HL-60 (cell line): ENCODE data around the gene PLXNA2.

Source experiments
- DNase-seq, 2 experiments: peaks; one replicate each; pipeline ENCODE4 v3.0.0-alpha.2; 2010 to 2020; ENCODE audit warnings: low read depth in 1 of 2, low spot score in 1 of 2
- H3K27ac ChIP-seq: fragments of 250-450 bp; sonication (Bioruptor Pico); replicated peaks from 2 replicates; pipeline ENCODE4 v1.5.1; 2020; ENCODE audit warnings: mild to moderate bottlenecking, moderate library complexity
- H3K27me3 ChIP-seq: fragments of 250-450 bp; sonication (Bioruptor Pico); 2 replicates; pipeline ENCODE4 v1.5.1; 2021; ENCODE audit warnings: mild to moderate bottlenecking, moderate library complexity; ENCODE audit not compliant: insufficient read depth, poor library complexity, severe bottlenecking
- H3K4me3 ChIP-seq: replicated peaks from 2 replicates; pipeline ENCODE4 v1.5.1; 2011; ENCODE audit warnings: mild to moderate bottlenecking, control low read depth, low read length; ENCODE audit not compliant: insufficient read depth
- GABPA ChIP-seq: IDR thresholded peaks from 2 replicates; pipeline ENCODE4 v1.6.1; 2012; ENCODE audit warnings: low read depth
- POLR2AphosphoS5 ChIP-seq: IDR thresholded peaks from 2 replicates; pipeline ENCODE4 v1.6.1; 2012; ENCODE audit warnings: low read depth
- SPI1 ChIP-seq: IDR thresholded peaks from 2 replicates; pipeline ENCODE4 v1.6.1; 2012; ENCODE audit warnings: low read depth, mild to moderate bottlenecking, borderline replicate concordance
- TF ChIP-seq, protein P1 (sequence below): IDR thresholded peaks from one replicate; pipeline ENCODE4 v1.5.1; 2011; ENCODE audit warnings: low read length, control low read depth, inconsistent platforms; ENCODE audit not compliant: insufficient read depth
- TF ChIP-seq, protein P2 (sequence below): IDR thresholded peaks from 2 replicates; pipeline ENCODE4 v1.6.1; 2012; ENCODE audit warnings: low read depth; ENCODE audit not compliant: insufficient replicate concordance

PLXNA2 gene

DNA sequence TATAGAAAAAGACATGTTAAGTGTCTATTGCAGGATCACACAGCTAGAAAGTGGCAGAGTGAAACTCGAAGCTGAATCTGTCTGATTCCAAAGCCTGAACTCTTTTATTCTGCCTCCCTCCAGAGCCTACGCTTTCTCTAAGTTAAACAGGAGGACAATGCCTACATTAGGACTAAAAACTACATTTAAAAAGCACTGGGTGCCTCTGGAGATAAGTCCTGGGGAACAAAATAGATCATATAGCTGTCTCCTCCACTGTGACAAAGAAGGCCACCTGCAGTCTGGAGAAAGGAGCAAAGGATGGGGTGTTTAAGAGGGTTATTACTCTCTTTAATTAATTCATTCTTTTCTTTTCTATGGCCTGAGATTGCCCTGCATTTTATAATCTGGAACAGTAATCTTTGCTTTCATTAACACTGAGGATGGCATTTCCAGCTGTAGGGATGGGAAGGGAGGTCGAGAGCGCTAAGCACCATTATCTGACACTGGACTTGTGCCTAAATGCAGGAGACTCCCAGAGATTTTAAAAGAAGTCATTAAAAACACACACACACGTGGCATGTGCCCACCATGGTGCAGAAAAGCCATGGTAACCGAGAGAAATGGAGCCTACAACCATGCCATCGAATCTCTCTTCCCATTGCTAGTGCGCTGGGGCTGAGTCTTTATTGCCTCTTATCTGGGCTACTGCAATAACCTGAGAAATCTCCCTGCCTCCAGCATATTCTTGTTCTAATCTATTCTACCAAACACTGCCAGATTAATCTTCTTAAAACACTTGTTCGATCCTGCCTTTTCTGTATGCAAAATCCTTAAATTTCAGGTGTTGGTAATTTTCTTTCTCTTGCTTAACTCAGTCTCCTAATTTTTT is 92.2 kb downstream of the PLXNA2 start:
- Histone ChIP-seq H3K27me3 (no peaks in the 10 kb centered on the region), H3K4me3 (no peak overlapping the region), H3K27ac (no peak overlapping the region)
- TF ChIP-seq, protein P1, sequence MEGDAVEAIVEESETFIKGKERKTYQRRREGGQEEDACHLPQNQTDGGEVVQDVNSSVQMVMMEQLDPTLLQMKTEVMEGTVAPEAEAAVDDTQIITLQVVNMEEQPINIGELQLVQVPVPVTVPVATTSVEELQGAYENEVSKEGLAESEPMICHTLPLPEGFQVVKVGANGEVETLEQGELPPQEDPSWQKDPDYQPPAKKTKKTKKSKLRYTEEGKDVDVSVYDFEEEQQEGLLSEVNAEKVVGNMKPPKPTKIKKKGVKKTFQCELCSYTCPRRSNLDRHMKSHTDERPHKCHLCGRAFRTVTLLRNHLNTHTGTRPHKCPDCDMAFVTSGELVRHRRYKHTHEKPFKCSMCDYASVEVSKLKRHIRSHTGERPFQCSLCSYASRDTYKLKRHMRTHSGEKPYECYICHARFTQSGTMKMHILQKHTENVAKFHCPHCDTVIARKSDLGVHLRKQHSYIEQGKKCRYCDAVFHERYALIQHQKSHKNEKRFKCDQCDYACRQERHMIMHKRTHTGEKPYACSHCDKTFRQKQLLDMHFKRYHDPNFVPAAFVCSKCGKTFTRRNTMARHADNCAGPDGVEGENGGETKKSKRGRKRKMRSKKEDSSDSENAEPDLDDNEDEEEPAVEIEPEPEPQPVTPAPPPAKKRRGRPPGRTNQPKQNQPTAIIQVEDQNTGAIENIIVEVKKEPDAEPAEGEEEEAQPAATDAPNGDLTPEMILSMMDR = no peak
- TF ChIP-seq GABPA (no peak), POLR2AphosphoS5 (no peak), SPI1 (no peak)
- TF ChIP-seq, protein P2, sequence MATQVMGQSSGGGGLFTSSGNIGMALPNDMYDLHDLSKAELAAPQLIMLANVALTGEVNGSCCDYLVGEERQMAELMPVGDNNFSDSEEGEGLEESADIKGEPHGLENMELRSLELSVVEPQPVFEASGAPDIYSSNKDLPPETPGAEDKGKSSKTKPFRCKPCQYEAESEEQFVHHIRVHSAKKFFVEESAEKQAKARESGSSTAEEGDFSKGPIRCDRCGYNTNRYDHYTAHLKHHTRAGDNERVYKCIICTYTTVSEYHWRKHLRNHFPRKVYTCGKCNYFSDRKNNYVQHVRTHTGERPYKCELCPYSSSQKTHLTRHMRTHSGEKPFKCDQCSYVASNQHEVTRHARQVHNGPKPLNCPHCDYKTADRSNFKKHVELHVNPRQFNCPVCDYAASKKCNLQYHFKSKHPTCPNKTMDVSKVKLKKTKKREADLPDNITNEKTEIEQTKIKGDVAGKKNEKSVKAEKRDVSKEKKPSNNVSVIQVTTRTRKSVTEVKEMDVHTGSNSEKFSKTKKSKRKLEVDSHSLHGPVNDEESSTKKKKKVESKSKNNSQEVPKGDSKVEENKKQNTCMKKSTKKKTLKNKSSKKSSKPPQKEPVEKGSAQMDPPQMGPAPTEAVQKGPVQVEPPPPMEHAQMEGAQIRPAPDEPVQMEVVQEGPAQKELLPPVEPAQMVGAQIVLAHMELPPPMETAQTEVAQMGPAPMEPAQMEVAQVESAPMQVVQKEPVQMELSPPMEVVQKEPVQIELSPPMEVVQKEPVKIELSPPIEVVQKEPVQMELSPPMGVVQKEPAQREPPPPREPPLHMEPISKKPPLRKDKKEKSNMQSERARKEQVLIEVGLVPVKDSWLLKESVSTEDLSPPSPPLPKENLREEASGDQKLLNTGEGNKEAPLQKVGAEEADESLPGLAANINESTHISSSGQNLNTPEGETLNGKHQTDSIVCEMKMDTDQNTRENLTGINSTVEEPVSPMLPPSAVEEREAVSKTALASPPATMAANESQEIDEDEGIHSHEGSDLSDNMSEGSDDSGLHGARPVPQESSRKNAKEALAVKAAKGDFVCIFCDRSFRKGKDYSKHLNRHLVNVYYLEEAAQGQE = no peak
- no peak for DNase-seq

DNA sequence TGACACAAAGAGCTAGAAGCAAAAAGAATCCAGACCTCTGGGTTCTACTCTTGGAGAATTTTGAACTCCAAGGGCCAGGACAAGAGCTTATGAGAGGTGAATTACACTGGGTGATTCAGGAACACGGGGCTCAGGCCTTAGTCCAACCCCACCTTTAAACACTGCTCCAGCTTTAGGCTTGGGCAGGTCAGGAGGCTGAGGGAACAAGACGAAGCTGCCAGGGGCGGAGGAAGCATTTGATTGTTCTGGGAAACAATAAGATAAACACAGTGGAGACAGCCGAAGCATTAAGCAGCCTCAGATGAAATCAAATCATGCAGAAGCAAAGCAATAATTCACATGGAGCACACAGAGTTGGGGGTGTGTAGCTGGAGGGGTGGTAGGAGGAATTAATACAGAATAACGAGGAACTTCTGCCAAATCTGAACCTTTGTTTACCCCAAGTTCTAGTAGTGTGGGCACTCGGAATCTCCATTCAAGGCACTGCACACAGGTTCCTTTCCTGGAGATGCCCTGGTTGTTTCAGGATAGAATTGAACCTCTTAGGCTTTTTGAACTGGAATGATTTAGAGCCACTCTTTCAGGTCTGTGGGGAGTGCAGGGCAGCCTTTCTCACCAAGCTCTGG is 93.2 kb downstream of the PLXNA2 start:
- H3K27me3 ChIP-seq = no peaks in the 10 kb centered on the region
- no peak overlapping the region for H3K27ac ChIP-seq
- no peak overlapping the region for H3K4me3 ChIP-seq
- DNase-seq = no peak
- TF ChIP-seq POLR2AphosphoS5 = no peak
- no peak for TF ChIP-seq SPI1
- TF ChIP-seq, protein P1 = no peak
- TF ChIP-seq, protein P2 = no peak
- no peak for TF ChIP-seq GABPA

DNA sequence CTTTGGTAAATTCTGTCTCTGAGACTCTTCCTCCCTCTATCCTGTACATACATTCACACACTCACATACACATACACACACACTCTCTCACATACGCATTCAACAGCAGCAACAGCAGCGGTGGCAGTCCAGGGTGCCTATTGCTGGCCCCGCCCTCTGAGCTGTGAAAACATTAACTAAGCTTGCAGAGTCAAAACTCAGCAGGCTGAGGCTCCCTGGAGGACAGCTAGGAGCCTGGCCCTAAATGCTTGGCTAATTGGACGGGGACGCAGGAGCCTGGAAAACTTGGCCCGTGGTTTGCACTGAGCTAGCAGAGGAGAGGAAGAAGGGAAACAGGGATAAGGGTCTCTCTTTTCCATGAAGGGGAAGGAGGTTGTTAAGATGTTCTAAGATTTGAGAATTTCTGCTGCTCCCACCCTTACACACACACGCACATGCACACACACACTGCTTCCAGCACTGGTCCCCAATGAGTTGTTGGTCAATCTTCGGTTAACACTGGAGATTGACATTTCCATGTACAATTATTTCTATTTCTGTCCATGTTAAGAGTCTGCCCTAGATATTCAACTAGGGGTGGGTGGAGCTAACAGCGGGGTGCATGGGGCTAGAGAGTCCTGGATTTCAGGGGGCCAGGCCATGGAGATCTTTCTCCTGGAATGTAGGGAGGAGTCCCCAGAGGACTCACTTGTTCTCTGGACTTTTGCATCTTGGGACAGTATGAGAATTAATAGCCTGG is 94.2 kb downstream of the PLXNA2 start:
- H3K4me3 ChIP-seq = no peak overlapping the region
- TF ChIP-seq, protein P1 = no peak
- no peak for TF ChIP-seq GABPA
- TF ChIP-seq SPI1 = no peak
- TF ChIP-seq POLR2AphosphoS5 = no peak
- TF ChIP-seq, protein P2 = no peak
- no peak overlapping the region for H3K27ac ChIP-seq
- DNase-seq = no peak
- H3K27me3 ChIP-seq = no peaks in the 10 kb centered on the region
